Loucy (cell line): ENCODE results near the gene GALT.

Source experiments
- H2AFZ ChIP-seq: fragments of 200-600 bp; sonication (generic); 2 replicates; pipeline ENCODE4 v1.6.0; 2016; ENCODE audit warnings: antibody characterized with exemption, mild to moderate bottlenecking, low read length, moderate library complexity
- H3F3A ChIP-seq: fragments of 200-600 bp; 2 replicates; pipeline ENCODE4 v1.6.0; 2016; ENCODE audit warnings: antibody characterized with exemption, low read depth, mild to moderate bottlenecking
- H3K27me3 ChIP-seq: fragments of 200-600 bp; sonication (generic); 2 replicates; pipeline ENCODE4 v1.6.1; 2014; ENCODE audit warnings: low read length, mild to moderate bottlenecking; ENCODE audit not compliant: insufficient read depth, poor library complexity, severe bottlenecking
- H3K36me3 ChIP-seq: fragments of 200-600 bp; sonication (generic); 2 replicates; pipeline ENCODE4 v1.6.1; 2016; ENCODE audit warnings: low read length; ENCODE audit not compliant: insufficient read depth
- H3K4me1 ChIP-seq: fragments of 200-600 bp; sonication (generic); 2 replicates; pipeline ENCODE4 v1.5.1; 2014; ENCODE audit warnings: low read length, mild to moderate bottlenecking; ENCODE audit not compliant: insufficient read depth, poor library complexity, severe bottlenecking
- H3K4me2 ChIP-seq: fragments of 200-600 bp; sonication (generic); 2 replicates; pipeline ENCODE4 v1.6.0; 2014; ENCODE audit warnings: antibody characterized with exemption, low read length, low read depth, mild to moderate bottlenecking; ENCODE audit not compliant: poor library complexity, severe bottlenecking
- H3K4me3 ChIP-seq: fragments of 200-600 bp; sonication (generic); 2 replicates; pipeline ENCODE4 v1.5.1; 2014; ENCODE audit warnings: low read length, mild to moderate bottlenecking, mixed read lengths; ENCODE audit not compliant: poor library complexity, severe bottlenecking
- H3K79me2 ChIP-seq: fragments of 200-600 bp; sonication (generic); 2 replicates; pipeline ENCODE4 v1.6.1; 2014; ENCODE audit warnings: low read length; ENCODE audit not compliant: insufficient read depth
- H3K9ac ChIP-seq: fragments of 200-600 bp; sonication (generic); 2 replicates; pipeline ENCODE4 v1.6.0; 2014; ENCODE audit warnings: mild to moderate bottlenecking, low read depth, low read length, moderate library complexity; ENCODE audit not compliant: poor library complexity, severe bottlenecking
- H3K9me2 ChIP-seq: fragments of 200-600 bp; sonication (generic); replicated peaks from 2 replicates; pipeline ENCODE4 v1.6.1; 2016; ENCODE audit warnings: low read depth, low read length, mixed read lengths
- H3K9me3 ChIP-seq: fragments of 200-600 bp; sonication (generic); 2 replicates; pipeline ENCODE4 v1.6.1; 2014; ENCODE audit warnings: mild to moderate bottlenecking, antibody characterized with exemption, low read length, low read depth; ENCODE audit not compliant: insufficient read depth
- H4K20me1 ChIP-seq: fragments of 200-600 bp; sonication (generic); 2 replicates; pipeline ENCODE4 v1.6.0; 2014; ENCODE audit warnings: antibody characterized with exemption, low read length, mild to moderate bottlenecking; ENCODE audit not compliant: insufficient read depth, poor library complexity, severe bottlenecking
- CTCF ChIP-seq: fragments of 200-600 bp; sonication (generic); conservative IDR thresholded peaks from 2 replicates; pipeline ENCODE4 v1.5.1; 2014; ENCODE audit warnings: mild to moderate bottlenecking, antibody characterized with exemption, low read length
- EZH2phosphoT487 ChIP-seq: fragments of 200-600 bp; IDR thresholded peaks from 2 replicates; pipeline ENCODE4 v1.6.1; 2018; ENCODE audit warnings: antibody characterized with exemption, mild to moderate bottlenecking, moderate library complexity, borderline replicate concordance

Gene GALT

GRCh38 chr9:34628656-34629490 is 17.6 kb upstream of the GALT start, which contains the start of gene ARID3C:
ARID3C (minus strand) TSS chr9:34629066; CDS start chr9:34628014, 1,052 bp downstream.
- no peaks in the 10 kb centered on the region for H3K36me3 ChIP-seq
- TF ChIP-seq CTCF (no peak), EZH2phosphoT487 (no peak)
- peaks cover 35% of the 10 kb centered on the region for H3K27me3 ChIP-seq
- H3K9me3 ChIP-seq: no peaks in the 10 kb centered on the region
- H3K4me3 ChIP-seq: no peak within 1 kb of the TSS
- H3K9me2 ChIP-seq: no peaks in the 10 kb centered on the region
- H2AFZ ChIP-seq: no peak within 1 kb of the TSS
- H3K4me1 ChIP-seq: no peaks in the 10 kb centered on the region
- no peaks in the 10 kb centered on the region for H3K79me2 ChIP-seq
- H4K20me1 ChIP-seq: no peaks in the 10 kb centered on the region
- no peak within 1 kb of the TSS for H3K9ac ChIP-seq
- H3K4me2 ChIP-seq: no peak within 1 kb of the TSS
- H3F3A ChIP-seq: no peaks in the 10 kb centered on the region

- no peaks in the 10 kb centered on the region for H3F3A ChIP-seq
- H3K9ac ChIP-seq: no peak overlapping the region
- H2AFZ ChIP-seq: no peak overlapping the region
- no peaks in the 10 kb centered on the region for H3K36me3 ChIP-seq
- peaks cover 35% of the 10 kb centered on the region for H3K27me3 ChIP-seq
- no peak overlapping the region for H3K4me2 ChIP-seq
- no peaks in the 10 kb centered on the region for H3K4me1 ChIP-seq
- no peaks in the 10 kb centered on the region for H3K79me2 ChIP-seq
- no peaks in the 10 kb centered on the region for H4K20me1 ChIP-seq
- H3K9me2 ChIP-seq: no peaks in the 10 kb centered on the region
- no peak overlapping the region for H3K4me3 ChIP-seq
- no peaks in the 10 kb centered on the region for H3K9me3 ChIP-seq
- TF ChIP-seq CTCF (no peak), EZH2phosphoT487 (no peak)
These were observed 17.0 kb upstream of the GALT start for GRCh38 chr9:34629491-34629808.

GRCh38 chr9:34630402-34631154 is 15.9 kb upstream of the GALT start:
- Histone ChIP-seq H3F3A (no peaks in the 10 kb centered on the region), H4K20me1 (peaks cover 2% of the 10 kb centered on the region), H3K9me3 (no peaks in the 10 kb centered on the region), H3K4me2 (no peak overlapping the region), H2AFZ (no peak overlapping the region), H3K36me3 (no peaks in the 10 kb centered on the region), H3K4me1 (peaks cover 5% of the 10 kb centered on the region), H3K9ac (no peak overlapping the region), H3K9me2 (no peaks in the 10 kb centered on the region), H3K27me3 (peaks cover 35% of the 10 kb centered on the region), H3K4me3 (no peak overlapping the region), H3K79me2 (peaks cover 6% of the 10 kb centered on the region; the same call in 1 of the 2 replicates)
- TF ChIP-seq CTCF (no peak), EZH2phosphoT487 (no peak)
